Panc1 (cell line): ENCODE measurements around the gene CLRN1.

Source experiments
- POLR2AphosphoS5 ChIP-seq: IDR thresholded peaks from 2 replicates; pipeline ENCODE4 v1.6.1; 2012; ENCODE audit warnings: mild to moderate bottlenecking, low read depth, low read length, moderate library complexity
- TF ChIP-seq, protein P1 (sequence below): fragments of 450-650 bp; IDR thresholded peaks from 2 replicates; pipeline ENCODE4 v1.5.1; 2017; ENCODE audit warnings: mild to moderate bottlenecking
- TF ChIP-seq, protein P2 (sequence below), 2 experiments: IDR thresholded peaks; 2 replicates each; pipeline ENCODE4 v1.6.1; 2011 to 2012; ENCODE audit warnings: low read depth in 2 of 2, control low read depth in 1 of 2, low read length in 1 of 2, mild to moderate bottlenecking in 1 of 2, moderate library complexity in 1 of 2; ENCODE audit not compliant: insufficient read depth in 1 of 2

DNA sequence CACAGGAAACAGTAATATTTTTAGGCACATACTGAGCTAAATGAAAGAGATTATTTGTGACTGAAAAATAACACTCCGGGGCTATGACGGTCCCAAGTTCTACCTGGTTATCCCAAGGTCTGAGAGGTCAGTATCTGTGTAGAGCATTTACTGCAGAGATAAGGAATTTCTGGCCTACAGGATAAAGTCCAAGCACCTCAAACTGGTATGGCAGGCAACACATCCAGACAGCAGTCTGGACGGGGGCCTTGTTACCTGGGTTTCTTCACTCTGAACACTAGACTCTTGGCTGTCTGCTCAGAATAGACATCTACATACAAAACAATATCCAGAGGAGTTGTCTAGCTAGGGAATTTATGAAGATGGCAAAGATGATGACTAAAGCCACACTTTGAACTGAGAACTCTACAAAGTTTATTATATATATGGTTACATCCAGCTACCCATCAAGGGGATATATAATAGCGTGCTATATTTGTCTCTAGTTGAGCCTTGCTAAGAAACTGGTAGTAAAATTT, 42.0 kb upstream of the CLRN1 start:
- TF ChIP-seq POLR2AphosphoS5 = no peak
- TF ChIP-seq, protein P1, sequence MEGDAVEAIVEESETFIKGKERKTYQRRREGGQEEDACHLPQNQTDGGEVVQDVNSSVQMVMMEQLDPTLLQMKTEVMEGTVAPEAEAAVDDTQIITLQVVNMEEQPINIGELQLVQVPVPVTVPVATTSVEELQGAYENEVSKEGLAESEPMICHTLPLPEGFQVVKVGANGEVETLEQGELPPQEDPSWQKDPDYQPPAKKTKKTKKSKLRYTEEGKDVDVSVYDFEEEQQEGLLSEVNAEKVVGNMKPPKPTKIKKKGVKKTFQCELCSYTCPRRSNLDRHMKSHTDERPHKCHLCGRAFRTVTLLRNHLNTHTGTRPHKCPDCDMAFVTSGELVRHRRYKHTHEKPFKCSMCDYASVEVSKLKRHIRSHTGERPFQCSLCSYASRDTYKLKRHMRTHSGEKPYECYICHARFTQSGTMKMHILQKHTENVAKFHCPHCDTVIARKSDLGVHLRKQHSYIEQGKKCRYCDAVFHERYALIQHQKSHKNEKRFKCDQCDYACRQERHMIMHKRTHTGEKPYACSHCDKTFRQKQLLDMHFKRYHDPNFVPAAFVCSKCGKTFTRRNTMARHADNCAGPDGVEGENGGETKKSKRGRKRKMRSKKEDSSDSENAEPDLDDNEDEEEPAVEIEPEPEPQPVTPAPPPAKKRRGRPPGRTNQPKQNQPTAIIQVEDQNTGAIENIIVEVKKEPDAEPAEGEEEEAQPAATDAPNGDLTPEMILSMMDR = no peak
- TF ChIP-seq, protein P2, sequence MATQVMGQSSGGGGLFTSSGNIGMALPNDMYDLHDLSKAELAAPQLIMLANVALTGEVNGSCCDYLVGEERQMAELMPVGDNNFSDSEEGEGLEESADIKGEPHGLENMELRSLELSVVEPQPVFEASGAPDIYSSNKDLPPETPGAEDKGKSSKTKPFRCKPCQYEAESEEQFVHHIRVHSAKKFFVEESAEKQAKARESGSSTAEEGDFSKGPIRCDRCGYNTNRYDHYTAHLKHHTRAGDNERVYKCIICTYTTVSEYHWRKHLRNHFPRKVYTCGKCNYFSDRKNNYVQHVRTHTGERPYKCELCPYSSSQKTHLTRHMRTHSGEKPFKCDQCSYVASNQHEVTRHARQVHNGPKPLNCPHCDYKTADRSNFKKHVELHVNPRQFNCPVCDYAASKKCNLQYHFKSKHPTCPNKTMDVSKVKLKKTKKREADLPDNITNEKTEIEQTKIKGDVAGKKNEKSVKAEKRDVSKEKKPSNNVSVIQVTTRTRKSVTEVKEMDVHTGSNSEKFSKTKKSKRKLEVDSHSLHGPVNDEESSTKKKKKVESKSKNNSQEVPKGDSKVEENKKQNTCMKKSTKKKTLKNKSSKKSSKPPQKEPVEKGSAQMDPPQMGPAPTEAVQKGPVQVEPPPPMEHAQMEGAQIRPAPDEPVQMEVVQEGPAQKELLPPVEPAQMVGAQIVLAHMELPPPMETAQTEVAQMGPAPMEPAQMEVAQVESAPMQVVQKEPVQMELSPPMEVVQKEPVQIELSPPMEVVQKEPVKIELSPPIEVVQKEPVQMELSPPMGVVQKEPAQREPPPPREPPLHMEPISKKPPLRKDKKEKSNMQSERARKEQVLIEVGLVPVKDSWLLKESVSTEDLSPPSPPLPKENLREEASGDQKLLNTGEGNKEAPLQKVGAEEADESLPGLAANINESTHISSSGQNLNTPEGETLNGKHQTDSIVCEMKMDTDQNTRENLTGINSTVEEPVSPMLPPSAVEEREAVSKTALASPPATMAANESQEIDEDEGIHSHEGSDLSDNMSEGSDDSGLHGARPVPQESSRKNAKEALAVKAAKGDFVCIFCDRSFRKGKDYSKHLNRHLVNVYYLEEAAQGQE (IDR thresholded peaks at IDR 0.05; ENCODE audit: insufficient read depth in 1 of 2, low read depth in 2 of 2, low read length in 1 of 2) = no peak
